Panc1 (cell line): ENCODE results near the gene BTNL8.

Source experiments
- POLR2AphosphoS5 ChIP-seq: IDR thresholded peaks from 2 replicates; pipeline ENCODE4 v1.6.1; 2012; ENCODE audit warnings: mild to moderate bottlenecking, low read depth, low read length, moderate library complexity
- SIN3A ChIP-seq: IDR thresholded peaks from 2 replicates; pipeline ENCODE4 v1.6.1; 2012; ENCODE audit warnings: low read depth, mild to moderate bottlenecking, low read length, moderate library complexity, borderline replicate concordance; ENCODE audit not compliant: insufficient read depth
- TCF7L2 ChIP-seq: IDR thresholded peaks from 2 replicates; pipeline ENCODE4 v1.6.1; 2011; ENCODE audit warnings: mild to moderate bottlenecking, low read depth, low read length, inconsistent platforms
- TF ChIP-seq, protein P1 (sequence below): fragments of 450-650 bp; IDR thresholded peaks from 2 replicates; pipeline ENCODE4 v1.5.1; 2017; ENCODE audit warnings: mild to moderate bottlenecking
- TF ChIP-seq, protein P2 (sequence below), 2 experiments: IDR thresholded peaks; 2 replicates each; pipeline ENCODE4 v1.6.1; 2011 to 2012; ENCODE audit warnings: low read depth in 2 of 2, control low read depth in 1 of 2, low read length in 1 of 2, mild to moderate bottlenecking in 1 of 2, moderate library complexity in 1 of 2; ENCODE audit not compliant: insufficient read depth in 1 of 2

DNA sequence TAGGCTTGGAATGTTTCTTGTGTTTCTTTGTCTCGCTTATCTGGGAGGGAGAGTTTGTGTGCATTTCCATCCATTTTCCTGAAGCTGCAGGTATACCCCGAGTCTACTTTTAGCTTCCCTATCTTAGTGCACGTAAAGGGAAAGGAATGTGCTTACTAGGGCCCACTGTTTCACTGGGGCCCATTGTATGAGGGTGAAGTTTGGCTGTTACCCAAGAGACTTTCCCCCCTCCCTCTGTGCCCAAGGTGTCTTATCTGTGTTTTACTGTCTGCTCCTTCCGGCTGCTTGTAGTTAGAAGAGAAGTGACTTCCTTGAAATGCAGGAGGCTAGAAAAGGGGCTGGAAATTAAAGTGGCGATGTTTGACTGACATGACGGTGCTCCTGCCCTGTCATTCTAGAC is 77.6 kb downstream of the BTNL8 start:
- TF ChIP-seq, protein P1, sequence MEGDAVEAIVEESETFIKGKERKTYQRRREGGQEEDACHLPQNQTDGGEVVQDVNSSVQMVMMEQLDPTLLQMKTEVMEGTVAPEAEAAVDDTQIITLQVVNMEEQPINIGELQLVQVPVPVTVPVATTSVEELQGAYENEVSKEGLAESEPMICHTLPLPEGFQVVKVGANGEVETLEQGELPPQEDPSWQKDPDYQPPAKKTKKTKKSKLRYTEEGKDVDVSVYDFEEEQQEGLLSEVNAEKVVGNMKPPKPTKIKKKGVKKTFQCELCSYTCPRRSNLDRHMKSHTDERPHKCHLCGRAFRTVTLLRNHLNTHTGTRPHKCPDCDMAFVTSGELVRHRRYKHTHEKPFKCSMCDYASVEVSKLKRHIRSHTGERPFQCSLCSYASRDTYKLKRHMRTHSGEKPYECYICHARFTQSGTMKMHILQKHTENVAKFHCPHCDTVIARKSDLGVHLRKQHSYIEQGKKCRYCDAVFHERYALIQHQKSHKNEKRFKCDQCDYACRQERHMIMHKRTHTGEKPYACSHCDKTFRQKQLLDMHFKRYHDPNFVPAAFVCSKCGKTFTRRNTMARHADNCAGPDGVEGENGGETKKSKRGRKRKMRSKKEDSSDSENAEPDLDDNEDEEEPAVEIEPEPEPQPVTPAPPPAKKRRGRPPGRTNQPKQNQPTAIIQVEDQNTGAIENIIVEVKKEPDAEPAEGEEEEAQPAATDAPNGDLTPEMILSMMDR: no peak
- TF ChIP-seq POLR2AphosphoS5 (no peak), SIN3A (no peak), TCF7L2 (no peak)
- TF ChIP-seq, protein P2, sequence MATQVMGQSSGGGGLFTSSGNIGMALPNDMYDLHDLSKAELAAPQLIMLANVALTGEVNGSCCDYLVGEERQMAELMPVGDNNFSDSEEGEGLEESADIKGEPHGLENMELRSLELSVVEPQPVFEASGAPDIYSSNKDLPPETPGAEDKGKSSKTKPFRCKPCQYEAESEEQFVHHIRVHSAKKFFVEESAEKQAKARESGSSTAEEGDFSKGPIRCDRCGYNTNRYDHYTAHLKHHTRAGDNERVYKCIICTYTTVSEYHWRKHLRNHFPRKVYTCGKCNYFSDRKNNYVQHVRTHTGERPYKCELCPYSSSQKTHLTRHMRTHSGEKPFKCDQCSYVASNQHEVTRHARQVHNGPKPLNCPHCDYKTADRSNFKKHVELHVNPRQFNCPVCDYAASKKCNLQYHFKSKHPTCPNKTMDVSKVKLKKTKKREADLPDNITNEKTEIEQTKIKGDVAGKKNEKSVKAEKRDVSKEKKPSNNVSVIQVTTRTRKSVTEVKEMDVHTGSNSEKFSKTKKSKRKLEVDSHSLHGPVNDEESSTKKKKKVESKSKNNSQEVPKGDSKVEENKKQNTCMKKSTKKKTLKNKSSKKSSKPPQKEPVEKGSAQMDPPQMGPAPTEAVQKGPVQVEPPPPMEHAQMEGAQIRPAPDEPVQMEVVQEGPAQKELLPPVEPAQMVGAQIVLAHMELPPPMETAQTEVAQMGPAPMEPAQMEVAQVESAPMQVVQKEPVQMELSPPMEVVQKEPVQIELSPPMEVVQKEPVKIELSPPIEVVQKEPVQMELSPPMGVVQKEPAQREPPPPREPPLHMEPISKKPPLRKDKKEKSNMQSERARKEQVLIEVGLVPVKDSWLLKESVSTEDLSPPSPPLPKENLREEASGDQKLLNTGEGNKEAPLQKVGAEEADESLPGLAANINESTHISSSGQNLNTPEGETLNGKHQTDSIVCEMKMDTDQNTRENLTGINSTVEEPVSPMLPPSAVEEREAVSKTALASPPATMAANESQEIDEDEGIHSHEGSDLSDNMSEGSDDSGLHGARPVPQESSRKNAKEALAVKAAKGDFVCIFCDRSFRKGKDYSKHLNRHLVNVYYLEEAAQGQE (IDR thresholded peaks at IDR 0.05; ENCODE audit: insufficient read depth in 1 of 2, low read depth in 2 of 2, low read length in 1 of 2): no peak
